ENCODE measurements around the gene FRMD7.

DNA sequence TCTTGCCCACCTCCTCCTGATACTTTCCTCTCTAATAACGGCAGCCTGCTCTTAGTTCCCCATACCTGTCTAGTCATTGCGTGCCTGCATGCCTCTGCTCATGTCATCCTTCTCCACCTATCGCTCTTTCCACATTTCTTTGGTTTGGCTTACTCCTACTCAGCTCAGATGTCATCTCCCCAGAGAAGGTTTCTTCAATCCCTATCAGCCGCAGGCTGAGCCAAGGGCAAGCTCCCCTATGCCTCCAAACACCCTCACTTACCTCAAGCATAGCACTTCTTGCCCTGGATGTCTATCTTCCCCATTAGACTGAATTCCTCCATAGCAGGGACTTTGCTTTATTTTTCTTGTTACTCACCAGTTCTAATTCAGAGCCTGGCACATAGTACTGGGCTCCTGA, 26.6 kb downstream of the FRMD7 start:
- TF ChIP-seq, protein P1, sequence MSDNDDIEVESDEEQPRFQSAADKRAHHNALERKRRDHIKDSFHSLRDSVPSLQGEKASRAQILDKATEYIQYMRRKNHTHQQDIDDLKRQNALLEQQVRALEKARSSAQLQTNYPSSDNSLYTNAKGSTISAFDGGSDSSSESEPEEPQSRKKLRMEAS (IDR thresholded peaks at IDR 0.05; ENCODE audit: low read depth, low read length): no peak
- TF ChIP-seq, protein P2, sequence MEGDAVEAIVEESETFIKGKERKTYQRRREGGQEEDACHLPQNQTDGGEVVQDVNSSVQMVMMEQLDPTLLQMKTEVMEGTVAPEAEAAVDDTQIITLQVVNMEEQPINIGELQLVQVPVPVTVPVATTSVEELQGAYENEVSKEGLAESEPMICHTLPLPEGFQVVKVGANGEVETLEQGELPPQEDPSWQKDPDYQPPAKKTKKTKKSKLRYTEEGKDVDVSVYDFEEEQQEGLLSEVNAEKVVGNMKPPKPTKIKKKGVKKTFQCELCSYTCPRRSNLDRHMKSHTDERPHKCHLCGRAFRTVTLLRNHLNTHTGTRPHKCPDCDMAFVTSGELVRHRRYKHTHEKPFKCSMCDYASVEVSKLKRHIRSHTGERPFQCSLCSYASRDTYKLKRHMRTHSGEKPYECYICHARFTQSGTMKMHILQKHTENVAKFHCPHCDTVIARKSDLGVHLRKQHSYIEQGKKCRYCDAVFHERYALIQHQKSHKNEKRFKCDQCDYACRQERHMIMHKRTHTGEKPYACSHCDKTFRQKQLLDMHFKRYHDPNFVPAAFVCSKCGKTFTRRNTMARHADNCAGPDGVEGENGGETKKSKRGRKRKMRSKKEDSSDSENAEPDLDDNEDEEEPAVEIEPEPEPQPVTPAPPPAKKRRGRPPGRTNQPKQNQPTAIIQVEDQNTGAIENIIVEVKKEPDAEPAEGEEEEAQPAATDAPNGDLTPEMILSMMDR (IDR thresholded peaks at IDR 0.05; ENCODE audit: low read depth, low read length): no peak
- TF ChIP-seq POLR2A (IDR thresholded peaks at IDR 0.05; ENCODE audit: extremely low read depth, insufficient read length) (no peak), MYC (IDR thresholded peaks at IDR 0.05; ENCODE audit: low read depth, low read length) (no peak)
